Adrenal gland (tissue), 12 donors: ENCODE measurements around the gene UNC5A. TPM values are rescaled to one million over a fixed set of nuclear protein-coding genes. Genes with fewer than 3 reads are reported as not detected.

ENCODE experiments used
- DNase-seq, 7 donors: peaks; one replicate each; pipeline ENCODE4 v3.0.0-alpha.2; 2019 to 2020
- H3K27ac ChIP-seq, 5 donors: fragments of 200-600 bp; sonication (generic) in 4 of 5; 1 replicate in 3 of 5; 2 replicates in 2 of 5; pipeline versions ENCODE4 v1.5.1 to v1.8.0; 2016 to 2020; ENCODE audit warnings: mild to moderate bottlenecking in 1 of 5
- H3K27me3 ChIP-seq: fragments of 200-600 bp; 2 replicates; pipeline ENCODE4 v1.8.0; 2021
- H3K36me3 ChIP-seq, 2 donors: fragments of 200-600 bp; replicated peaks in 1 of 2; 1 replicate in 1 of 2; 2 replicates in 1 of 2; pipeline versions ENCODE4 v1.5.1 to v1.8.0; 2018 to 2022
- H3K4me1 ChIP-seq, 2 donors: fragments of 200-600 bp; replicated peaks in 1 of 2; 1 replicate in 1 of 2; 2 replicates in 1 of 2; pipeline versions ENCODE4 v1.5.1 to v1.8.0; 2018 to 2021
- H3K4me3 ChIP-seq, 4 donors: fragments of 200-600 bp; sonication (generic) in 3 of 4; one replicate each; pipeline ENCODE4 v1.5.1; 2016 to 2018
- H3K9me3 ChIP-seq, 3 donors: fragments of 200-600 bp; sonication (generic) in 1 of 3; replicated peaks in 1 of 3; 1 replicate in 2 of 3; 2 replicates in 1 of 3; pipeline versions ENCODE4 v1.5.1 to v1.8.0; 2016 to 2021
- CTCF ChIP-seq, 6 experiments: fragments of 450-650 bp in 4 of 6; fragments of 200-600 bp in 2 of 6; sonication (generic) in 1 of 6; IDR thresholded peaks; 1 replicate in 5 of 6; 2 replicates in 1 of 6; pipeline versions ENCODE4 v1.5.1 to v1.8.0; 2016 to 2021; ENCODE audit warnings: antibody characterized with exemption in 6 of 6, mild to moderate bottlenecking in 2 of 6, moderate library complexity in 1 of 6
- POLR2A ChIP-seq, 2 donors: fragments of 450-650 bp; IDR thresholded peaks; one replicate each; pipeline ENCODE4 v1.6.1; 2017; ENCODE audit warnings: antibody characterized with exemption in 2 of 2, mild to moderate bottlenecking in 2 of 2, moderate library complexity in 1 of 2
- WGBS, 4 donors: extraction: QIAGEN DNeasy Blood & Tissue Kit in 2 of 4; methylation state at CpG; one replicate each; pipeline versions ENCODE4 v1.1.5 to v1.1.7; 2013 to 2017; 5-methylcytosine and 5-hydroxymethylcytosine counted together
- intact Hi-C, 2 donors: fragments of 100-400 bp; cut with DNase I; formaldehyde crosslinking; loops; one replicate each; pipeline versions ENCODE4 v1.14.1 to v1.15.0; 2022 to 2023
- polyA plus RNA-seq, 3 donors: library from polyadenylated mRNA; stranded (reverse); fragments of 200-250 nt in 2 of 3; fragments of 350-450 nt in 1 of 3; fragmentation: Illumina TruSeq in 1 of 3; extraction: RNeasy Lipid Tissue Mini Kit (QIAGEN cat#74804) in 1 of 3; gene quantifications; one replicate each; pipeline ENCODE4 v1.2.3, GENCODE V29; 2013 to 2014
- total RNA-seq, 9 donors: library from RNA; depleted of rRNA in 4 of 9; stranded (reverse); fragments of >200 nt in 4 of 9; fragments of 120-200 nt in 1 of 9; fragmentation: NEBNext Ultra II Directional in 1 of 9; extraction: Animal tissue kit (Norgen Biotek cat#: 25700) in 1 of 9; gene quantifications; one replicate each; pipeline versions ENCODE4 v1.1.0 to v1.2.4, GENCODE V29; 2013 to 2023
- donor health status: healthy with polysubstance abuse.
- donor health status: Bipolar disorder and iron deficiency.
- donor health status: DM: yes; HTN: yes; CAD: no.
- donor health status: DM: no; HTN: no; CAD: no.
- donor health status: DM: no; HTN: no; CAD: no.
- donor health status: DM: yes; HTN: yes; CAD: no.

The UNC5A gene
- total and polyA plus RNA-seq, 12 donors = 0.06 to 19.7 (median 3.5) TPM; not detected in 2

- TF ChIP-seq POLR2A (IDR thresholded peaks at IDR 0.05) (no peak), CTCF (IDR thresholded peaks at IDR 0.05) (peak in 3 of 6 experiments; percentile 43 to 50 (median 46))
- intact Hi-C loops = no loop called here
- H3K27me3 ChIP-seq = peaks cover 59% of the 10 kb centered on the region
Observed at GRCh38 chr5:176812269-176813259, 2.2 kb downstream of the UNC5A start.

GRCh38 chr5:176813587-176814312 is 3.4 kb downstream of the UNC5A start:
- Histone ChIP-seq H3K27ac (peak overlapping the region in 1 of 5 donors; percentile 30), H3K9me3 (no peaks in the 10 kb centered on the region), H3K4me1 (peaks cover 11 to 14% of the 10 kb centered on the region in 2 donors), H3K4me3 (no peak overlapping the region), H3K36me3 (no peaks in the 10 kb centered on the region), H3K27me3 (peaks cover 67% of the 10 kb centered on the region)
- intact Hi-C loops = no loop called here
- 76 to 84% (median 79%) methylated on average over 11 to 16 of the region's 16 CpGs for WGBS, 4 donors
- TF ChIP-seq CTCF (IDR thresholded peaks at IDR 0.05) = no peak
- TF ChIP-seq POLR2A (IDR thresholded peaks at IDR 0.05) = no peak
- DNase-seq = no peak

More at GRCh38 chr5:176812269-176813259, 2.2 kb downstream of the UNC5A start:
- Histone ChIP-seq H3K4me1 (peaks cover 6 to 9% of the 10 kb centered on the region in 2 donors), H3K4me3 (no peak overlapping the region), H3K36me3 (no peaks in the 10 kb centered on the region), H3K9me3 (no peaks in the 10 kb centered on the region), H3K27ac (peak overlapping the region in 1 of 5 donors; percentile 54)
- 32 to 56% (median 43%) methylated on average over 13 to 37 of the region's 37 CpGs for WGBS, 4 donors
- peak in 2 of 7 donors; percentile 6 to 79 for DNase-seq

- no peaks in the 10 kb centered on the region for H3K36me3 ChIP-seq
- TF ChIP-seq CTCF (IDR thresholded peaks at IDR 0.05) (no peak), POLR2A (IDR thresholded peaks at IDR 0.05) (no peak)
- no peak overlapping the region for H3K4me3 ChIP-seq
- H3K27me3 ChIP-seq = peaks cover 68% of the 10 kb centered on the region
- intact Hi-C loops = no loop called here
- no peak for DNase-seq
- peak overlapping the region in 1 of 5 donors; percentile 30 for H3K27ac ChIP-seq
- H3K9me3 ChIP-seq = no peaks in the 10 kb centered on the region
- peaks cover 11 to 14% of the 10 kb centered on the region in 2 donors for H3K4me1 ChIP-seq
- 72 to 100% (median 83%) methylated on average over 1 to 6 of the region's 6 CpGs for WGBS, 4 donors
Observed at GRCh38 chr5:176814313-176814685, 3.9 kb downstream of the UNC5A start.

DNA sequence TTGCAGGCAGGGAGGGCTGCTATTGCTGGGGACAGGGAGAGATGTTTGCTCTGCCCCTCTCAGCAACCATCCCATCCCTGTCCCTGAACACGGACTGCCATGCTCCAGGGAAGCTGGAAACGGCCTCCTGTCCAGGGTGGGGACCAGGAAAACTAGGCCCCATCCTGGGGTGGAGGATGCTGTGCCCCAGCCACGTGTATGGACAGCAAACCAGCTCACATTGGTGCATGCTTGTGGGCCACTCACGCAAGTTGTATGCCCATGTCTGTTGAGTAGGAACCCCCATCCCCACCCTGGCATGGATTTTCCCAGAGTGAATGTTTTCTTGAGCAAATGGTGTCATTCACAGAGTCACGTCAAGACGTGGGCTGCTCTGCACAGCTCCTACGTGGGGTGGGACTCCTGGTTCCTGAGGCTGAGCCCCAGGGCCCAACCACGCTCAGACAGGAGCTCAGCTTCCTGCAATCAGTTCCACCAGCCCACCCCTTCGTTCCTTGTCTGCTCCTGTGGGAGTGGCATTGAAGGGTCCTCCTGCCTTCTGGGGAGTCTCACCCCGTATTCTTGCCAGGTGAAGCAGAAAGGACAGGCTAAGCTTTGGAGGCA is 4.6 kb downstream of the UNC5A start:
- H3K27ac ChIP-seq = no peak overlapping the region
- H3K27me3 ChIP-seq = peaks cover 65% of the 10 kb centered on the region
- DNase-seq = no peak
- H3K36me3 ChIP-seq = no peaks in the 10 kb centered on the region
- no peak overlapping the region for H3K4me3 ChIP-seq
- 59 to 75% (median 64%) methylated on average over 5 to 10 of the region's 10 CpGs for WGBS, 4 donors
- peaks cover 9 to 11% of the 10 kb centered on the region in 2 donors for H3K4me1 ChIP-seq
- TF ChIP-seq CTCF (IDR thresholded peaks at IDR 0.05) = no peak
- TF ChIP-seq POLR2A (IDR thresholded peaks at IDR 0.05) = no peak
- H3K9me3 ChIP-seq = no peaks in the 10 kb centered on the region
- intact Hi-C loops = no loop called here
